ENCODE measurements around the gene PIP5K1B.

The PIP5K1B gene

GRCh38 chr9:68870086-68870485 is 165.0 kb downstream of the PIP5K1B start:
- DNase-seq, result no peak

DNA sequence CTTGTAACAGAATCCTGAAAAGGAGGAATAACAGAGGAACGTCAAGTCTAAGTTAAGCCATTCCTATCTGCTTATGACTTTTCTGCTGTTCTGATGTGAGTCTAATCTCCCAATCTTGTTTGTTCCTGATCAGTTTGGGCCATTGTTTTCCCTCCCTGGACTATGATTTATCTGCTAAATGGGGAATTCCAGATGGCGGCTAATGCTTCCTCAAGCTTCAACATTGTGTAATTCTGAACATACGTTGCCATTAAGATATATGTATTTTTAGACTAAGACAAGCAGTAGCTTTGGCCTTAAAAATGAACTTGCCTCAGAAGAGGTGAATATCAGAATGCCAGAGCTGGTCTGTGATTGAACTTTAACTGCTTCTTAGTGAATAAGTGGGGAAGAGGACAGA is 166.2 kb downstream of the PIP5K1B start:
- DNase-seq, result no peak

- no peak for DNase-seq
These were observed 167.0 kb downstream of the PIP5K1B start for GRCh38 chr9:68872026-68872501.

DNA sequence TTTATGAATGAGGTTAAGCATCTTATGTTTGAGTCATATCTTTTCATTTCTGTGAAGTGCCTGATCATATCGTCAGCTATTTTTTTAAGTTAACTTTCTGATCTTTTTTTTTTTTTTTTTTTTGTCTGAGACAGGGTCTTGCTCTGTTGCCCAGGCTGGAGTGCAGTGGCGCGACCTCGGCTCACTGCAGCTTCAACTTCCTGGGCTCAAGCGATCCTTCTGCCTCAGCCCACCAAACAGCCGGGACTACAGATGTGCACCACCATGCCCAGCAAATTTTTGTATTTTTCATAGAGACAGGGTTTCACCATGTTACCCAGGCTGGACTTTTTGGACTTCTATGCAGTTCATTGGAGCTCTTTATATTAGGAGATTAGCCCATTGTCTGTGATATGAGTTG is 168.1 kb downstream of the PIP5K1B start:
- DNase-seq, result no peak

- DNase-seq, result no peak
These were observed 171.2 kb downstream of the PIP5K1B start for GRCh38 chr9:68876273-68876672.

GRCh38 chr9:68876681-68877080 is 171.6 kb downstream of the PIP5K1B start:
- DNase-seq, result no peak

- DNase-seq, result no peak
These were observed 172.2 kb downstream of the PIP5K1B start for GRCh38 chr9:68877219-68877618.

GRCh38 chr9:68878450-68878849 is 173.4 kb downstream of the PIP5K1B start:
- DNase-seq, result no peak

DNA sequence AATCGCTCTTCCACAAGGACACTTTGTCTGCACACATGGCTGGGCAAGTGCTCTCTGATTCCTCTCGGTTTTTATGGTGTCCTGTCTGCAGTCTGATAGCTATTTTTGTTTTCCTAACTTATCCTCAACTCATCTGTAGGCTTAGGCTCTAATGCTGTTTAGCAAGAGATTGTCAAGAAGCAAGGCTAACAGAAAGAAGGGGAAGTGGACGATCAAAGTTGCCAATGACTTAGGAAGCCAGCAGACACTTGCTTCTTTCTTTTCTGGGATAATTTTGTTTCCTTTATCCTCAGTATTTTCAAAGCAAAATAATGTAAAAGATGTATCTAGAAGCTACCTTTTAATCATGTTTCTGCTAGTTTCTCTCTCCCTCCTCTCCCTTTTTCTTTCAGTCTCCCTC is 178.2 kb downstream of the PIP5K1B start:
- no peak for DNase-seq

DNA sequence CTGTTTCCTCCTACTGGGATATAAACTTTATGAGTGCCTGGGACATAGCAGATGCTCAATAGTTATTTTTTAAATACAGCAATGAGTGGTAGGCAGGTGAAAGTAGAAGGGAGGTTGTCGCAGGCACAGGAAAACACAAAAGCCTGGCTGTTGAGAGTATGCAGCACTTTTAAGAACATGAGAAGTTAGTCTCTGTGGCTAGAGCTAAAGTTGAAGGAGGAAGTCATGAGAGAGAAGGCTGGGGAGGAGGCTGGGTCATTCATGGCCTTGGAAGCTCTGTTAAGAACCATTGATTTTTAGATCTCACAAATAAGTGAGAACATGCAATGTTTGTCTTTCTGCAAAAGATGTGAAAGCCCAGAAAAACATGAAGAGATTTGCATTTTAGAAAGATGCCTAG is 182.2 kb downstream of the PIP5K1B start:
- no peak for DNase-seq

GRCh38 chr9:68894502-68894901 is 189.5 kb downstream of the PIP5K1B start:
- DNase-seq, result no peak

GRCh38 chr9:68895741-68896478 is 190.9 kb downstream of the PIP5K1B start:
- DNase-seq, result no peak

DNA sequence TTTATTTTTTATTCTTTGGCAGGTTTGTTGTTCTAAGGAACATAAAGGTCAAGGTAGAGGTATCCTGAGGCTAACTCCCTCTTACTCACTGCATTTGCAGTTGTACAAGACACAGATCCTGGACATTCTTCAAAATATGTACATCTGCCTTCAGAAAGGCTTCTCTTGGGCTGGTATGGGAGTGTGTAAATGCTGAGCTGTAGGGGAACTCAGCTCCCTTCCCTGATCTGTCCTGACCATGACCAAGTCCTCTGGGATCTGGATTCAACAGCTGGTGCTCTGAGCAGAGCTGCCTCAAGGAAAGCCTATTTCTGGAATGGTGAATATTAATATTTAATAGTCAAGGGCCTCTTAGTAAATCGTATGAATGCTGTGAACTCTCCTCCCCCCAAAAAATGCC is 191.4 kb downstream of the PIP5K1B start:
- no peak for DNase-seq

GRCh38 chr9:68897577-68898145 is 192.6 kb downstream of the PIP5K1B start:
- no peak for DNase-seq

GRCh38 chr9:68898781-68899439 is 193.9 kb downstream of the PIP5K1B start:
- DNase-seq, result no peak

DNA sequence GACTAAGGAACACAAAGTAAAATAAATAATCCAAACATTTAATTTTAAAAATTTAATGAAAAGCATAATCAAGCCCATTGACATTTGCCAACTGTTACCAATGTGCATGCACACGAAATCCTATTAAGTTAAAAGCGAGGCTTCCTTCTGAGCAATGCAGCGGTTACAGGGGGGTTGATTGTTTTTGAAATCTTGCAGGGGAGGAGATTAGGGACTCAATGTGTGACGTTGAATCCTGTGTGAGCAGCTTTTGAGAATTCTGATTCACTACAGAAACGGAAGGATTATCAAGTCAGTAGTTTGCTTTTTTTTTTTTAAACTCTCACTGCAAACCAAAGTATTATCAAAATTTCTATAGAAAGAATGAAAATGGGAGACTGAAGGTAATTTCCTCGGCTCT is 199.4 kb downstream of the PIP5K1B start:
- no peak for DNase-seq

- no peak for DNase-seq
These were observed 200.1 kb downstream of the PIP5K1B start for GRCh38 chr9:68905129-68905528.

- no peak for DNase-seq
These were observed 202.9 kb downstream of the PIP5K1B start for GRCh38 chr9:68907910-68908309.

DNA sequence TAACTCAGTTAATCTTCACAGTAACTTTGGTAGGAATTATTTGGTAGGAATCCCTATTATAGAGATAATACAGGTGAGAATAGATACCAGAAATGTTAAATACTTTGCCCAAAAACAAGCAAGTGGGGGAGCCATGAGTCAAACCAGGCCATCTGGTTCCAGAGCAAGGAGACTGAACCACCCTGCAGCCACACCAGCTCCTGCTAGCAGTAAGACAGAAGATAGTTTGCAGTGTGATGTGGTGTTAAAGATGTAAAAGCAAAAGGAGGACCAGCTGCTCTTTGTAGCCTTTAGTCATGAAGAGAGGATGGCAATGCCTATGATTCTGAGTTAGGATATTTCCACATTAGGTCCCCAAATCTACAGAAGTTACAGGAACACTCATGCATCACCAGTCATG is 207.5 kb downstream of the PIP5K1B start:
- DNase-seq, result no peak

DNA sequence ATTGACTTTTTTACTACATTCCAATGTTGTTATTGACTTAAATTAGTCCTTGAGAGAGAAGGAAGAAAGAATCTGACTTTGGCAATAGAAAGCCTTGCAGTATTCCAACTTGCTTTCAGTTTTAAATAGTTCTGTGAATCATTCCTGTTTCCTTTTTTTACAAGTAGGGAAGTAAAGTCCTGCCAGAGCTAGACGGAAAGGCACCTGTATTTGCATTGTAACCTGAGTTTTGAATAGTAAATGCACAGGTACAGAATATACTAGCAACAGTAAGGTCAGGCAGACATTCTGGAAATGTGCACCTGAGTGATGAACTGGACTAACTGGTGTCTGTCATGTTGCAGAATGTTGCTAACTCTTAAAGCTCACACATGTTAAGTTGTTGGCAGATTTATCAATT is 208.0 kb downstream of the PIP5K1B start:
- no peak for DNase-seq

DNA sequence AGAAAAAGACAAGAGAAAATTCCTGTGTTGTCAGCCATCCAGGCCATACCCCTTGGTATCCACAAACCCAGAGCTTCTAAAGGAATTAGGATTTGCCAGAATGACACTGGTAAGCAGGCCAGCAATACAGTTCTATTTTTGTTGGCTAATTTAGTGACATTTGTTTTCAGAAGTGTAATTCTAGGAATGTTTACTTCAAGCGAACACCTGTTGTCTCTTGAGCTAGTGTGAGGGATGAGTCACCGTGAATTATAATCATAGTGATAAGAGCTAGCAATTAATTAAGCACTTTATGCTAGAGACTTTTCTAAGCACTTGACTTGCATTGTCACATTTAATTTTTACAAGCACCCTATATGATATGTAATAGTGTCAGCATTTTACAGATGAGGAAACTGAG is 209.7 kb downstream of the PIP5K1B start:
- DNase-seq, result no peak

GRCh38 chr9:68919661-68920060 is 214.6 kb downstream of the PIP5K1B start:
- DNase-seq, result no peak

DNA sequence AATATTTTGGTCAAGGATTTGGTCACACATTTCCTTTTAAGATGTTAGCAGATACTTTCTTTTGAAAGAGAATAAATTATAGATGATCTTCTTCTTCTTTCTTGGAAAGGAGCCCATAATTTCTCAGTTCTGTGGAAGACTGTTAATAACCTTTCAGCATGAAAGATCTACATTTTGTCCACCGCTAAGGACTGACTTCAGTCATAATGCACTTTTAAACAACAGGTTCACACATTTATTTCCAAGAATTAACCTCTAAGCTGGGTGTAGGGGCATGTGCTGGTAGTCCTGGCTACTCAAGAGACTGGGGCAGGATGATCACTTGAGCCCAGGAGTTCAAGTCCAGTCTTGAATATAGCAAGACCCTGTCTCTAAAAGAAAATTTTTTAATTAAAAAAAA is 215.9 kb downstream of the PIP5K1B start:
- no peak for DNase-seq

DNA sequence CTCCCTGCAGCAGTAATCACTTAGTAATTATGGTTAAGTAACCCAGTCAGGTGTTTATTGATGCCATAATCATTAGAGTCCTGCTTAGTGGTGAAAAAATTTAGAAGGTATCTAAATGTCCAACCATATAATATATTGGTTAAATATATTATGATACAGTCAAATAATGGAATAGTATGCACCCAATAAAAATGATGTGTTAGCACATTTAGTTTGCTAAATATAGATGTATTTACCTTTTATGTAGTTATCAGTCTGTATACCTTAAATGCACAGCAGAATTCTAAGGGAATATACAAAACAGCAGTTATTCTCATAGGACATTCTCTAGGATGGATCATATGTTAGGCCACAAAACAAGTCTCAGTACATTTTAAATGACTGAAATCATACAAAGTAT is 218.4 kb downstream of the PIP5K1B start:
- no peak for DNase-seq
